ENCODE data around the gene WNT4.

GRCh38 chr1:22188436-22188835 is 45.5 kb upstream of the WNT4 start:
- TF ChIP-seq CTCF (IDR thresholded peaks at IDR 0.05) (no peak), POLR2A (IDR thresholded peaks at IDR 0.05) (no peak), EP300 (IDR thresholded peaks at IDR 0.05) (no peak)

All from gastroesophageal sphincter (tissue), 3 donors.